SK-N-SH (cell line): ENCODE measurements around the gene SEC14L1. TPM values are rescaled to one million over a fixed set of nuclear protein-coding genes. Genes with fewer than 3 reads are reported as not detected.

Experiments
- CTCF ChIA-PET: fragments of 300-600, 350-600 bp; formaldehyde crosslinking; extraction: SDS; loops from one replicate; lab custom pipeline; 2021; lab: Yijun Ruan, JAX
- POLR2A ChIA-PET: fragments of 350-600 bp; sonication (Branson Sonifier 250); formaldehyde crosslinking; extraction: SDS; loops from one replicate; lab custom pipeline; 2020; ENCODE audit warnings: antibody characterized with exemption, inconsistent platforms; lab: Yijun Ruan, JAX
- DNase-seq: peaks from one replicate; pipeline ENCODE4 v3.0.0; 2012
- H2AFZ ChIP-seq: fragments of 200-600 bp; sonication (generic); 2 replicates; pipeline ENCODE4 v1.8.1; 2016; ENCODE audit warnings: antibody characterized with exemption, mild to moderate bottlenecking, low read depth
- H3F3A ChIP-seq: fragments of 200-600 bp; sonication (generic); replicated peaks from 2 replicates; pipeline ENCODE3; 2016; ENCODE audit warnings: antibody characterized with exemption, mild to moderate bottlenecking; ENCODE audit not compliant: insufficient read depth
- H3K27ac ChIP-seq, 2 experiments: fragments of 200-500 bp in 1 of 2; fragments of 200-600 bp in 1 of 2; sonication (Bioruptor generic) in 1 of 2; sonication (generic), shearing (Covaris generic) in 1 of 2; 2 replicates each; pipeline versions ENCODE4 v1.5.1 to v1.6.1; 2014 to 2016; ENCODE audit warnings: low read depth in 2 of 2, inconsistent platforms in 1 of 2, low read length in 1 of 2, mild to moderate bottlenecking in 1 of 2, mixed read lengths in 1 of 2
- H3K27me3 ChIP-seq: fragments of 200-600 bp; sonication (generic), shearing (Covaris generic); 2 replicates; pipeline ENCODE4 v1.6.1; 2016; ENCODE audit warnings: mixed run types; ENCODE audit not compliant: insufficient read depth
- H3K36me3 ChIP-seq, 2 experiments: fragments of 200-500 bp in 1 of 2; fragments of 200-600 bp in 1 of 2; sonication (Bioruptor generic) in 1 of 2; sonication (generic) in 1 of 2; replicated peaks in 1 of 2; 2 replicates each; pipeline versions ENCODE3 to v1.5.1; 2014 to 2016; ENCODE audit warnings: low read length in 1 of 2, mild to moderate bottlenecking in 1 of 2; ENCODE audit not compliant: insufficient read depth in 2 of 2, control insufficient read depth in 1 of 2
- H3K4me1 ChIP-seq, 2 experiments: fragments of 200-500 bp in 1 of 2; fragments of 200-600 bp in 1 of 2; sonication (Bioruptor generic) in 1 of 2; sonication (generic), shearing (Covaris generic) in 1 of 2; 2 replicates each; pipeline versions ENCODE4 v1.5.1 to v1.6.1; 2014 to 2016; ENCODE audit warnings: low read depth in 1 of 2, low read length in 1 of 2, mixed run types in 1 of 2; ENCODE audit not compliant: insufficient read depth in 2 of 2, control insufficient read depth in 1 of 2
- H3K4me2 ChIP-seq: fragments of 200-600 bp; sonication (generic), shearing (Covaris generic); 2 replicates; pipeline ENCODE4 v1.6.1; 2017; ENCODE audit warnings: mixed run types
- H3K4me3 ChIP-seq, 2 experiments: fragments of 200-500 bp in 1 of 2; fragments of 200-600 bp in 1 of 2; sonication (Bioruptor generic) in 1 of 2; sonication (generic), shearing (Covaris generic) in 1 of 2; 2 replicates each; pipeline versions ENCODE4 v1.5.1 to v1.8.1; 2014 to 2016; ENCODE audit warnings: low read depth in 2 of 2, inconsistent platforms in 1 of 2, low read length in 1 of 2, mild to moderate bottlenecking in 1 of 2, mixed read lengths in 1 of 2, moderate library complexity in 1 of 2
- H3K79me2 ChIP-seq: fragments of 200-600 bp; sonication (generic); 2 replicates; pipeline ENCODE4 v1.8.1; 2017; ENCODE audit warnings: mild to moderate bottlenecking; ENCODE audit not compliant: insufficient read depth
- H3K9ac ChIP-seq: fragments of 200-600 bp; sonication (generic); 2 replicates; pipeline ENCODE4 v1.6.1; 2017; ENCODE audit warnings: mixed run types
- H3K9me2 ChIP-seq: fragments of 200-600 bp; sonication (generic); 2 replicates; pipeline ENCODE4 v1.6.1; 2017; ENCODE audit warnings: mixed run types
- H3K9me3 ChIP-seq: fragments of 200-600 bp; sonication (generic); 2 replicates; pipeline ENCODE4 v1.6.1; 2017; ENCODE audit warnings: mixed run types, mild to moderate bottlenecking, moderate library complexity
- H4K20me1 ChIP-seq: fragments of 200-600 bp; sonication (generic); 2 replicates; pipeline ENCODE4 v1.6.1; 2017; ENCODE audit warnings: mild to moderate bottlenecking, mixed run types; ENCODE audit not compliant: insufficient read depth
- FOSL2 ChIP-seq: IDR thresholded peaks from 2 replicates; pipeline ENCODE4 v1.4.0; 2012; ENCODE audit warnings: low read depth, mild to moderate bottlenecking, moderate library complexity, borderline replicate concordance
- FOXM1 ChIP-seq: IDR thresholded peaks from 2 replicates; pipeline ENCODE4 v1.4.0; 2012; ENCODE audit warnings: low read depth, mild to moderate bottlenecking
- GABPA ChIP-seq: IDR thresholded peaks from 2 replicates; pipeline ENCODE4 v1.4.0; 2012; ENCODE audit warnings: low read depth, mild to moderate bottlenecking
- IRF3 ChIP-seq: fragments of 150-350 bp; IDR thresholded peaks from 2 replicates; pipeline ENCODE4 v1.6.1; 2016; ENCODE audit warnings: mild to moderate bottlenecking, low read depth, low read length
- REST ChIP-seq: IDR thresholded peaks from 2 replicates; pipeline ENCODE4 v1.6.1; 2012; ENCODE audit warnings: mild to moderate bottlenecking, low read depth, low read length, moderate library complexity
- TAF1 ChIP-seq: IDR thresholded peaks from 2 replicates; pipeline ENCODE4 v1.6.1; 2012; ENCODE audit warnings: low read depth, mild to moderate bottlenecking, low read length, moderate library complexity, borderline replicate concordance
- TCF12 ChIP-seq: IDR thresholded peaks from 2 replicates; pipeline ENCODE4 v1.4.0; 2012
- YY1 ChIP-seq: IDR thresholded peaks from 2 replicates; pipeline ENCODE4 v1.4.0; 2012; ENCODE audit warnings: low read depth, mild to moderate bottlenecking
- ZBTB33 ChIP-seq: IDR thresholded peaks from 2 replicates; pipeline ENCODE4 v1.4.0; 2012; ENCODE audit warnings: low read depth, borderline replicate concordance
- WGBS: methylation state at CpG from one replicate; pipeline ENCODE4 v1.1.6; 2017; ENCODE audit warnings: low lambda C conversion rate; 5-methylcytosine and 5-hydroxymethylcytosine counted together
- polyA plus RNA-seq, 3 experiments: library from polyadenylated mRNA; depleted of rRNA; stranded (reverse); fragments of >200 nt; gene quantifications; 2 replicates each; pipeline ENCODE4 v1.2.3, GENCODE V29; 2012
- TF ChIP-seq, protein P1 (sequence below): fragments of 200-600 bp; sonication (generic); IDR thresholded peaks from 2 replicates; pipeline ENCODE4 v1.6.1; 2017; ENCODE audit warnings: antibody characterized with exemption, mild to moderate bottlenecking, moderate library complexity
- TF ChIP-seq, protein P2 (sequence below): IDR thresholded peaks from 2 replicates; pipeline ENCODE4 v1.4.0; 2012; ENCODE audit warnings: low read depth, borderline replicate concordance

SEC14L1 gene
- polyA plus RNA-seq, 1 of the 3 experiments (the other 2 are of a cell fraction) = 62.4 TPM

DNA sequence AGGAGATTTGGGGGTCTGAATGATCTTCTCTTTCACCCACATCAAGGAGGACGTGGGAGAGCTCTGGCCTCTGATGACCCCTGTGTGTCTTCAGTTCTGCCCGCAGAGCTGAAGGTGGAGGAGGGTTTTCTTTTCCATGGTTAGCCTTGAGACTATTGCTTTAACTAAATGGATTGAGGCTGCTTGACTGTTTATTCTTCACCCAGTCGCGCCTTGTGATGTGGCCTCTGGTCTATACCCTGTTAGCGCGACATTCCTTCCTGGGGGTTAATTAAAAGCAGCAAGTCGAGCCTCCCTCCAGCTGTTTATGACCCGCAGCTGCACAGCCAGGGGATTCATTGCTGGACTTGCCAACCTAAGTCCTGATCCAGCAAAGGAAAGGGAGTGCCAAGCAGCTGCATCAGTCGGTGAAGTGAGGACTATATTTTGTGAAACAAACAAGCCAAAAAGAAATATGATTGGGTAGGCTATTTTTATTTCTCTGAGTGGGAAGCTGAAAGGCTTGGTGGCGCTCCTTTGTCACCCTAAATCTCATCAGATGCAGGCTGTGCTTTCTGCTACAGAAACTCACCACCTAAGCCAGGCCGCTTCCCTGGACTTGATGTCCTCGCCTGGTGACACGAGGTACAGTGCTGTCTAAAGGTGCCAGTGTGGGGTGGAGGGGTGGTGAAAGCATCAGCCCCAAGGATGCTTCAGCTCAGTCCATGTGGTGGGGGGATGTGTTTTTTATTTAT lies 11.0 kb upstream of the SEC14L1 start:
- H3K9me2 ChIP-seq = no peaks in the 10 kb centered on the region
- no peak for TF ChIP-seq IRF3
- peak; percentile 16; the same call in 1 of the 2 replicates for TF ChIP-seq TCF12
- no peak for TF ChIP-seq ZBTB33
- TF ChIP-seq, protein P1, sequence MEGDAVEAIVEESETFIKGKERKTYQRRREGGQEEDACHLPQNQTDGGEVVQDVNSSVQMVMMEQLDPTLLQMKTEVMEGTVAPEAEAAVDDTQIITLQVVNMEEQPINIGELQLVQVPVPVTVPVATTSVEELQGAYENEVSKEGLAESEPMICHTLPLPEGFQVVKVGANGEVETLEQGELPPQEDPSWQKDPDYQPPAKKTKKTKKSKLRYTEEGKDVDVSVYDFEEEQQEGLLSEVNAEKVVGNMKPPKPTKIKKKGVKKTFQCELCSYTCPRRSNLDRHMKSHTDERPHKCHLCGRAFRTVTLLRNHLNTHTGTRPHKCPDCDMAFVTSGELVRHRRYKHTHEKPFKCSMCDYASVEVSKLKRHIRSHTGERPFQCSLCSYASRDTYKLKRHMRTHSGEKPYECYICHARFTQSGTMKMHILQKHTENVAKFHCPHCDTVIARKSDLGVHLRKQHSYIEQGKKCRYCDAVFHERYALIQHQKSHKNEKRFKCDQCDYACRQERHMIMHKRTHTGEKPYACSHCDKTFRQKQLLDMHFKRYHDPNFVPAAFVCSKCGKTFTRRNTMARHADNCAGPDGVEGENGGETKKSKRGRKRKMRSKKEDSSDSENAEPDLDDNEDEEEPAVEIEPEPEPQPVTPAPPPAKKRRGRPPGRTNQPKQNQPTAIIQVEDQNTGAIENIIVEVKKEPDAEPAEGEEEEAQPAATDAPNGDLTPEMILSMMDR = no peak
- no peak for TF ChIP-seq GABPA
- no peak for TF ChIP-seq FOXM1
- TF ChIP-seq, all 33 proteins: peak for 1
- Histone ChIP-seq H3K4me3 (no peak overlapping the region), H3K36me3 (no peaks in the 10 kb centered on the region), H2AFZ (no peak overlapping the region), H3K4me2 (no peak overlapping the region), H4K20me1 (no peaks in the 10 kb centered on the region), H3K9me3 (no peaks in the 10 kb centered on the region), H3K27me3 (no peaks in the 10 kb centered on the region), H3K79me2 (peaks cover 7% of the 10 kb centered on the region; the same call in 1 of the 2 replicates), H3K9ac (no peak overlapping the region), H3F3A (peaks cover 36% of the 10 kb centered on the region), H3K4me1 (peaks cover 15 to 26% of the 10 kb centered on the region in 2 experiments; a peak in 3 of 4 replicates), H3K27ac (peak overlapping the region in 1 of 2 experiments; percentile 4; a peak in 1 of 4 replicates)
- no peak for DNase-seq
- WGBS = 87% methylated on average over 13 of the region's 13 CpGs
- ChIA-PET POLR2A (interaction anchor here (0.7 to 1.3 kb wide), 2 partner anchors 10 to 11 kb away, joined by 3 to 4 read pairs; partner anchors contain the start of gene SEC14L1), CTCF (interaction anchor here (1.0 to 2.1 kb wide), 8 partner anchors 10 to 118 kb away, joined by 3 to 7 read pairs (median 4); partner anchors contain the start of gene SEC14L1)

- Histone ChIP-seq H2AFZ (no peak overlapping the region), H3K4me3 (no peak overlapping the region), H3K9ac (no peak overlapping the region), H3K9me2 (no peaks in the 10 kb centered on the region), H3K9me3 (no peaks in the 10 kb centered on the region), H3F3A (peaks cover 28% of the 10 kb centered on the region), H3K4me2 (no peak overlapping the region), H4K20me1 (no peaks in the 10 kb centered on the region), H3K36me3 (no peaks in the 10 kb centered on the region), H3K27me3 (no peaks in the 10 kb centered on the region), H3K79me2 (peaks cover 7% of the 10 kb centered on the region; the same call in 1 of the 2 replicates), H3K4me1 (peaks cover 15 to 22% of the 10 kb centered on the region in 2 experiments; a peak in 3 of 4 replicates), H3K27ac (no peak overlapping the region)
- ChIA-PET CTCF (interaction anchor here (0.6 to 2.1 kb wide), 5 partner anchors 9 to 117 kb away, joined by 3 to 7 read pairs (median 4); no protein-coding TSS in a partner anchor), POLR2A (interaction anchor here (1.3 kb wide), 1 partner anchor 11 kb away, joined by 4 read pairs; no protein-coding TSS in a partner anchor)
- TF ChIP-seq FOSL2 (no peak), REST (no peak), YY1 (no peak), ZBTB33 (no peak), TAF1 (no peak)
- TF ChIP-seq, protein P2, sequence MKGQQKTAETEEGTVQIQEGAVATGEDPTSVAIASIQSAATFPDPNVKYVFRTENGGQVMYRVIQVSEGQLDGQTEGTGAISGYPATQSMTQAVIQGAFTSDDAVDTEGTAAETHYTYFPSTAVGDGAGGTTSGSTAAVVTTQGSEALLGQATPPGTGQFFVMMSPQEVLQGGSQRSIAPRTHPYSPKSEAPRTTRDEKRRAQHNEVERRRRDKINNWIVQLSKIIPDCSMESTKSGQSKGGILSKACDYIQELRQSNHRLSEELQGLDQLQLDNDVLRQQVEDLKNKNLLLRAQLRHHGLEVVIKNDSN = no peak
- 94% methylated on average over 9 of the region's 9 CpGs for WGBS
- no peak for DNase-seq
Observed at GRCh38 chr17:77130525-77130924, 10.2 kb upstream of the SEC14L1 start.
